ENCODE measurements around the gene CHRNA9.

The CHRNA9 gene

DNA sequence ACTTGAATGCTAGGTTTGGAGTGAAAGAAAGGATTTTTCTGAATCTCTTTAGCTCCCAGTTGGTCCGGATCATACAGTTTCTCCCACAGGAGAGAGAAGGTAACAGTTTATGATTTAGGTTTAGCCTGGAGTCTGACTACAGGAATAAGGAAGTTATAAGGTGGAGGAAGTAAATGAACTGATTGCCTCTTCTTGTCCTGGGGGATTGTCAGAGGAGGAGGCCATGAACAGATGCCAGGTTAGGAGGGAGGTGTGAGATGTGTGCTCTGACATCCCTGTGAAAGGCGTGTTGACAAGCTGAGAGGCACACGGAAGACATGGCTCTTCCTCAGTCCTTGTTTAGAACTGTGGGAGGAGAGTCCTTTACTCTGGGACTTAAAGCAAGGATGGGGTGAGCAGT is 64.4 kb downstream of the CHRNA9 start:
- TF ChIP-seq, protein P1, sequence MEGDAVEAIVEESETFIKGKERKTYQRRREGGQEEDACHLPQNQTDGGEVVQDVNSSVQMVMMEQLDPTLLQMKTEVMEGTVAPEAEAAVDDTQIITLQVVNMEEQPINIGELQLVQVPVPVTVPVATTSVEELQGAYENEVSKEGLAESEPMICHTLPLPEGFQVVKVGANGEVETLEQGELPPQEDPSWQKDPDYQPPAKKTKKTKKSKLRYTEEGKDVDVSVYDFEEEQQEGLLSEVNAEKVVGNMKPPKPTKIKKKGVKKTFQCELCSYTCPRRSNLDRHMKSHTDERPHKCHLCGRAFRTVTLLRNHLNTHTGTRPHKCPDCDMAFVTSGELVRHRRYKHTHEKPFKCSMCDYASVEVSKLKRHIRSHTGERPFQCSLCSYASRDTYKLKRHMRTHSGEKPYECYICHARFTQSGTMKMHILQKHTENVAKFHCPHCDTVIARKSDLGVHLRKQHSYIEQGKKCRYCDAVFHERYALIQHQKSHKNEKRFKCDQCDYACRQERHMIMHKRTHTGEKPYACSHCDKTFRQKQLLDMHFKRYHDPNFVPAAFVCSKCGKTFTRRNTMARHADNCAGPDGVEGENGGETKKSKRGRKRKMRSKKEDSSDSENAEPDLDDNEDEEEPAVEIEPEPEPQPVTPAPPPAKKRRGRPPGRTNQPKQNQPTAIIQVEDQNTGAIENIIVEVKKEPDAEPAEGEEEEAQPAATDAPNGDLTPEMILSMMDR (IDR thresholded peaks at IDR 0.05), result no peak

DNA sequence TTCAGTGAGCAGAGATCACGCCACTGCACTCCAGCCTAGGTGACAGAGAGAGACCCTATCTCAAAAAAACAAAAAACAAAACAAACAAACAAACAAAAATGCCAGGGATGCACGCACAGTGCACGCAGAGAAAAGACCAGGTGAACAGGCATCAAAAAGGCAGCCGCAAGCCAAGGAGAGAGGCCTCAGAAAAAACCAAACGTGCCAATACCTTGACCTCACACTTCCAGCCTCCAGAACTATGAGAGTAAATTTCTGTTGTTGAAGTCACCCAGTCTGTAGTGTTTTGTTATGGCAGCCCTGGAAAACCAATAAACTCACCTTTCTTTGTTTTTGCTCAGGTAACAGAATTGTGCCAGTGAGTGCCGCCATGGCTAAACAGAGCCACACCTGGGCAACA is 66.0 kb downstream of the CHRNA9 start:
- TF ChIP-seq, protein P1 (IDR thresholded peaks at IDR 0.05), result no peak

DNA sequence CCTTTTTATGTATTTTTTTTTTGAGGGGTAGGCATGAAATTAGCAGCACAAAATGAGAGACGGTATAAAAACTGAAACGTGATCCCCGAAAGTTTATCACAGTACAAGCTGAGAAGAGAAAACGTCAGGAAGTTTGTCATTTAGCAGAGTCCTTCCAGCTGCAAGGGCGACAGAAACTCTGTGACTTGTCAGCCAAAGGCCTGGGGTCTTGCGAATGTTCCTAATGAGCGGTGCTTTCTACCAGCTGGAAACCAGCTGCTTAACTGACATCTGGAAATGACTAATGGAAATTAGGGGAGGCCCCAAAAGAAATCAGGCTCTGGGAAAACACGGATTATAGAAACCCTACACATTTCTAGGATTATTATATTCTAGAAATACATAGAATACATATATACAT is 66.5 kb downstream of the CHRNA9 start:
- TF ChIP-seq, protein P1 (IDR thresholded peaks at IDR 0.05), result no peak

DNA sequence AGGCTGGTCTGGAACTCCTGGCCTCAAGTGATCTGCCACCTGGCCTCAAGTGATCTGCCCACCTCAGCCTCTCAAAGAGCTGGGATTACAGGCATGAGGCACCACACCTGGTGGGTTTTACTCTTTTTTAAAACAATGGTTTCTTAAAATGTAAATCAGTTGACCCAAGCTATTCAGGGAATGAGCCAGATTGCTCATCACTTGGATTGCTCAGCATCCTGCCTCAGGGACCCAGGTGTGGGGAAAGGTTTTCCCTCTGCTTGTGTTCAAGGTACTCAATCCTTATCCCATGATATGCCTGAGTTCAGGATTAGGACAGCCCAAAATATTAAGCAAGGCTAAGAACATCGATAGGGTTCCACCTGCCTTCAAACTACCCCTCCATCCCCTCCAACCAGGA is 67.4 kb downstream of the CHRNA9 start:
- TF ChIP-seq, protein P1 (IDR thresholded peaks at IDR 0.05), result no peak

DNA sequence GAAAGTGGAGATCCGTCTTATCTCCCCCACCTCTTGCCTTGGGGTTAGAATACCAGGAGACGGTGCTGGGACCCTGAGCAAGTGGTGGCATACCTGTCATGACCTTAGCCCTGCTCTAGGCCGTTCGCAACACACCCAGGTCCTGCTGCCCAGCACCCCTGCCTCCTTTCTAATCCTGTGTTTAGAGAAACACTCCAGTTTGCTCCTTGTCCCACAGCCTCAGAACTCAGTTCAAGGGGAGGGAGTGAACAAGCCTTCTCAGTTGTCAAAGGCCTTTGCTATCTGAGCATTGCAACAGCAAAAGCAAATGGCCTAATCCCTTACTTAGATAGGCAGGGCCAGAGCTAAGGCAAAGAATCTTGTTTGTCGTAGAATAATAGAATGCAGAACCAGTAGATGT is 67.9 kb downstream of the CHRNA9 start:
- TF ChIP-seq, protein P1 (IDR thresholded peaks at IDR 0.05), result no peak
